Chondrocyte (in vitro differentiated cells): ENCODE data around the gene PTPRK. TPM values are rescaled to one million over a fixed set of nuclear protein-coding genes. Genes with fewer than 3 reads are reported as not detected.

Experiments
- DNase-seq: peaks from one replicate; pipeline ENCODE4 v3.0.0; 2021; ENCODE audit warnings: mixed read lengths, low spot score
- H3K27ac Mint-ChIP-seq: one replicate; pipeline ENCODE4 v1.8.0; 2021; ENCODE audit warnings: mild to moderate bottlenecking, moderate library complexity, mixed read lengths; ENCODE audit not compliant: unreplicated experiment
- H3K27me3 Mint-ChIP-seq: 2 replicates; pipeline ENCODE4 v1.8.0; 2021; ENCODE audit warnings: low read depth, mixed read lengths
- H3K36me3 Mint-ChIP-seq: 2 replicates; pipeline ENCODE4 v1.8.0; 2021; ENCODE audit warnings: low read depth, mixed read lengths
- H3K4me1 Mint-ChIP-seq: 2 replicates; pipeline ENCODE4 v1.8.0; 2021; ENCODE audit warnings: low read depth, mild to moderate bottlenecking, mixed read lengths
- H3K4me3 Mint-ChIP-seq: one replicate; pipeline ENCODE4 v1.8.0; 2021; ENCODE audit warnings: mild to moderate bottlenecking, moderate library complexity, mixed read lengths; ENCODE audit not compliant: unreplicated experiment
- H3K9me3 Mint-ChIP-seq: 2 replicates; pipeline ENCODE4 v1.8.0; 2021; ENCODE audit warnings: low read depth, mixed read lengths
- total RNA-seq: library from RNA; stranded (reverse); gene quantifications from 3 replicates; pipeline ENCODE4 v1.2.1, GENCODE V29; 2021
- TF ChIP-seq, protein P1 (sequence below): fragments of 200-600 bp; sonication (generic); IDR thresholded peaks from 2 replicates; pipeline ENCODE4 v1.5.0; 2021; ENCODE audit warnings: antibody characterized with exemption, mild to moderate bottlenecking, moderate library complexity

PTPRK gene
- total RNA-seq, 1 donor from 2014 or later: 63.3 TPM

DNA sequence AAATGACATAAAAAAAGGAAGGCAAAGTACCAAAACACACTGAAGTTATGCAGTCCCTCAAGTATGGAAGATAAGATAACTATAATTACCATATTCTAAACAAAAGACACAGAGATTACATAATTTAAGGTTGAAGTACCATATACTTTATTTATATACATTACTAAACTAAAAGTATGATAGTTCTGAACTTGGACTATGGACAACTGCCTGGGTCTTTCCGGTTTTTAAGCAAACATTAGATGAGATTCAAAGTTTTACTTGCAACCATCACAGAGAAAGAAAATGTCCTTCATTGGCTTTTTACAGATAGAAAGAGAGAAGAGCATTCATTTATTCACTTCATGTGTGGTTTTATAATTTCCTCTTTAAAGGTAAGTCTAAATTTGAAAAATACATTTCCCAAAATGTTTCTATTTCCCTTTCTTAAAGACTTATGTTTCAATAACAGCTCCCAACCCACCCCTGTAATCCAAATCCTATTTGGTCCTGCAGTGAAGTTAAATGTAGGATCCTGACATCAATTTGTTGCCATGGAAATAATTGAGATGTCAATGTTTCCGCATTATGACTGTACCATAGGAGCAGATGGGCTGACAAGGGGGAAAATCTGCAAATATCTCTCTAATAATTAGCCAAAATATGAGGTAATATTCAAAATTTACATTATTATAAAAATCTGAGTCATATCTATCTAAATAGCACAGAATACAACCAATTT, 63.7 kb downstream of the PTPRK start:
- no peaks in the 10 kb centered on the region for H3K36me3 Mint-ChIP-seq
- peaks cover 4% of the 10 kb centered on the region for H3K9me3 Mint-ChIP-seq
- TF ChIP-seq, protein P1, sequence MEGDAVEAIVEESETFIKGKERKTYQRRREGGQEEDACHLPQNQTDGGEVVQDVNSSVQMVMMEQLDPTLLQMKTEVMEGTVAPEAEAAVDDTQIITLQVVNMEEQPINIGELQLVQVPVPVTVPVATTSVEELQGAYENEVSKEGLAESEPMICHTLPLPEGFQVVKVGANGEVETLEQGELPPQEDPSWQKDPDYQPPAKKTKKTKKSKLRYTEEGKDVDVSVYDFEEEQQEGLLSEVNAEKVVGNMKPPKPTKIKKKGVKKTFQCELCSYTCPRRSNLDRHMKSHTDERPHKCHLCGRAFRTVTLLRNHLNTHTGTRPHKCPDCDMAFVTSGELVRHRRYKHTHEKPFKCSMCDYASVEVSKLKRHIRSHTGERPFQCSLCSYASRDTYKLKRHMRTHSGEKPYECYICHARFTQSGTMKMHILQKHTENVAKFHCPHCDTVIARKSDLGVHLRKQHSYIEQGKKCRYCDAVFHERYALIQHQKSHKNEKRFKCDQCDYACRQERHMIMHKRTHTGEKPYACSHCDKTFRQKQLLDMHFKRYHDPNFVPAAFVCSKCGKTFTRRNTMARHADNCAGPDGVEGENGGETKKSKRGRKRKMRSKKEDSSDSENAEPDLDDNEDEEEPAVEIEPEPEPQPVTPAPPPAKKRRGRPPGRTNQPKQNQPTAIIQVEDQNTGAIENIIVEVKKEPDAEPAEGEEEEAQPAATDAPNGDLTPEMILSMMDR: no peak
- no peak overlapping the region for H3K4me3 Mint-ChIP-seq
- DNase-seq: no peak
- no peaks in the 10 kb centered on the region for H3K27me3 Mint-ChIP-seq
- H3K4me1 Mint-ChIP-seq: peaks cover 13% of the 10 kb centered on the region
- H3K27ac Mint-ChIP-seq: no peak overlapping the region

DNA sequence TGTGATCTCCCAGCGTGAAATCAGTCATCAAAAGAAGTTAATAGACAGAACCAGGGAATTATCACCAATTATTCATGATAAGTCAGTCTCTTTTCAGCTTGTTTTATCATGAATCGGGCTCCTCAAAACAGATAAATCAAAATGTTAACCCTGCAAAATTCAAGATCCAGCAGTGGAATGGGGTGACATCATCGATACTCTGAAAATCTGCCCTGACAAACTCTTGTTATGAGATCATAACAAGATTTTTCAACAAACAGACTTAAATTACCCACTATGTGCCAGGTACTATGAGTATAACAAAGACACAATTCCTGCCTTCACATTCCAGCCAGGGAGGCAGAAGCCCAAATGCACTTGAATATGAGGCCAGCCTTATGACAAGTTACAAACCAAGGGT, 64.4 kb downstream of the PTPRK start:
- TF ChIP-seq, protein P1: no peak
- no peak for DNase-seq
- Mint-ChIP-seq H3K4me1 (peaks cover 13% of the 10 kb centered on the region), H3K27ac (no peak overlapping the region), H3K27me3 (no peaks in the 10 kb centered on the region), H3K36me3 (no peaks in the 10 kb centered on the region), H3K4me3 (no peak overlapping the region), H3K9me3 (peaks cover 4% of the 10 kb centered on the region)

DNA sequence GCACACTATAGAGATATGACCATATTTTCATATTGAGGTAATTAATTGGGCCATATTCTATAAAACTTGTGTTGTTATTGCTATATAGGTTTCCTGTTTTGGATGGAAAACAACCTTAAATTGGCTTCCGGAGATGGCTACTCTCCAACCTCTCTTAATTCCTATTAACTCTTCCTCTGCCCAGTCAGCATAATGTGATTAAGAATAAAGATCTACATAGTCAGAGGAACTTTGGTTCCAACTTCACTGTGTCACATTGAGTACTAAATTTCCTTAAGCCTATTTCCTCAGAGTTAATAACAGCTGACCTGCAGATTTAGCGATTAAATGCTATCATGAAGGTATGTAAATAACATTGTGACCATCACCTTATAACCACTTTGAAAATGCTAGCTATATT, 67.7 kb downstream of the PTPRK start:
- Mint-ChIP-seq H3K4me1 (peaks cover 16% of the 10 kb centered on the region), H3K4me3 (no peak overlapping the region), H3K27ac (no peak overlapping the region), H3K9me3 (peaks cover 4% of the 10 kb centered on the region), H3K36me3 (no peaks in the 10 kb centered on the region), H3K27me3 (no peaks in the 10 kb centered on the region)
- TF ChIP-seq, protein P1: no peak
- no peak for DNase-seq

DNA sequence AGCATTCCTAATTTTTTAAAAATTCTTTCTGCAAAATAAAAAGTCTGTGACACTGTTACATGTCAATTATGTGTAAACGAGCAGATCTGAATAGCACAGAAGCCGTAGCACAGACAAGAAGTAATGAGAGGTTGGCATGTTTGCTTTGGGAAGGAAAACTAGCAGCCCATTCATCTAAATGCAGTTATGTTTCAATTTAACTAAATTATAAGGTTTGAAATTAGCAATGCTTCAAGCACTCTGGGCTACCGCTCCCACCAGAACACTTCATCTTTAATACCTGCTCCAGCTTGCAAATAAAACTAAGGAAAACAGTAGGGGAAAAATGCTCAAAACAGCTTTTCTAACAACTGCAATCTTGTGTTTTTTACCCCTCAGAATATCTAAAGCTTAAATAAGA, 73.9 kb downstream of the PTPRK start:
- H3K27me3 Mint-ChIP-seq: no peaks in the 10 kb centered on the region
- no peak overlapping the region for H3K4me3 Mint-ChIP-seq
- no peaks in the 10 kb centered on the region for H3K36me3 Mint-ChIP-seq
- no peak overlapping the region for H3K27ac Mint-ChIP-seq
- H3K4me1 Mint-ChIP-seq: peaks cover 21% of the 10 kb centered on the region
- no peak for DNase-seq
- H3K9me3 Mint-ChIP-seq: no peaks in the 10 kb centered on the region
- TF ChIP-seq, protein P1: no peak

DNA sequence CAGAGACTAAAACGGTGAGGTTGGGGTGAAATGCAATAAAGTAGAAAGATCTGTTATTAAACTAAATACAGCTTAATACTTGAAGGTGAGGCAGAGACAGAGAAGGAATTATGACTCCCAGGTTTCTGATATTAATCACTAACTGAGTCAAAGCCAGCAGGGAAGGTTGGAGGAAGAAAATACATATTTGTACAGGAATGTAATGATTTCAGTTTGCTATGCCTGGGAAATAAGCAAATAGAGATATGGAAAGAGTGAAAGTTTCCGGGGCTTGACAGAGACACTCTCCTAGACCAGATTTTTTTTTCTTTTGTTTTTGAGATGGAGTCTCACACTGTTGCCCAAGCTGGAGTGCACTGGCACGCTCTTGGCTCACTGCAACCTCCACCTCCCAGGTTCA, 76.8 kb downstream of the PTPRK start:
- DNase-seq: no peak
- H3K9me3 Mint-ChIP-seq: no peaks in the 10 kb centered on the region
- H3K36me3 Mint-ChIP-seq: no peaks in the 10 kb centered on the region

More for the DNA sequence above, 76.8 kb downstream of the PTPRK start:
- Mint-ChIP-seq H3K27me3 (no peaks in the 10 kb centered on the region), H3K4me1 (peaks cover 21% of the 10 kb centered on the region), H3K4me3 (no peak overlapping the region), H3K27ac (peak overlapping the region; percentile 19)
- TF ChIP-seq, protein P1: no peak
